MM.1S (cell line): ENCODE results near the gene SIGLEC5.

Experiments
- DNase-seq: peaks from one replicate; pipeline ENCODE4 v3.0.0-alpha.2; 2015
- H2AFZ ChIP-seq: fragments of 300-600 bp; sonication (generic); 2 replicates; pipeline ENCODE4 v1.6.0; 2016; ENCODE audit warnings: antibody characterized with exemption, low read length
- H3F3A ChIP-seq: fragments of 300-600 bp; sonication (generic); 2 replicates; pipeline ENCODE4 v1.6.1; 2016; ENCODE audit warnings: mild to moderate bottlenecking, antibody characterized with exemption, low read length, moderate library complexity, mixed read lengths; ENCODE audit not compliant: insufficient read depth
- H3K27ac ChIP-seq: fragments of 300-600 bp; sonication (generic); 2 replicates; pipeline ENCODE4 v1.5.1; 2016; ENCODE audit warnings: mild to moderate bottlenecking, low read length
- H3K27me3 ChIP-seq: fragments of 300-600 bp; sonication (generic); replicated peaks from 2 replicates; pipeline ENCODE4 v1.6.0; 2016; ENCODE audit warnings: low read length; ENCODE audit not compliant: insufficient read depth
- H3K36me3 ChIP-seq: fragments of 300-600 bp; sonication (generic); replicated peaks from 2 replicates; pipeline ENCODE4 v1.6.1; 2016; ENCODE audit warnings: mild to moderate bottlenecking, low read length, mixed read lengths; ENCODE audit not compliant: insufficient read depth
- H3K4me1 ChIP-seq: fragments of 300-600 bp; sonication (generic); 2 replicates; pipeline ENCODE4 v1.6.1; 2016; ENCODE audit warnings: low read length, mixed read lengths
- H3K4me2 ChIP-seq: fragments of 300-600 bp; sonication (generic); 2 replicates; pipeline ENCODE4 v1.6.0; 2016; ENCODE audit warnings: low read depth, low read length
- H3K4me3 ChIP-seq: fragments of 300-600 bp; sonication (generic); 2 replicates; pipeline ENCODE4 v1.5.1; 2016; ENCODE audit warnings: low read length, mixed read lengths
- H3K79me2 ChIP-seq: fragments of 300-600 bp; sonication (generic); 2 replicates; pipeline ENCODE4 v1.6.1; 2016; ENCODE audit warnings: mixed run types, low read length, mixed read lengths
- H3K9ac ChIP-seq: fragments of 300-600 bp; sonication (generic); 2 replicates; pipeline ENCODE4 v1.6.1; 2016; ENCODE audit warnings: low read length, mixed read lengths
- H3K9me2 ChIP-seq: fragments of 300-600 bp; sonication (generic); replicated peaks from 2 replicates; pipeline ENCODE4 v1.6.1; 2016; ENCODE audit warnings: mild to moderate bottlenecking, low read length, mixed read lengths; ENCODE audit not compliant: insufficient read depth
- H3K9me3 ChIP-seq: fragments of 300-600 bp; sonication (generic); replicated peaks from 2 replicates; pipeline ENCODE4 v1.6.1; 2016; ENCODE audit warnings: mild to moderate bottlenecking, low read length, mixed read lengths; ENCODE audit not compliant: insufficient read depth
- H4K20me1 ChIP-seq: fragments of 300-600 bp; sonication (generic); 2 replicates; pipeline ENCODE4 v1.6.1; 2016; ENCODE audit warnings: mild to moderate bottlenecking, low read length, moderate library complexity, mixed read lengths; ENCODE audit not compliant: insufficient read depth
- CTCF ChIP-seq: fragments of 300-600 bp; sonication (generic); IDR thresholded peaks from 2 replicates; pipeline ENCODE4 v1.5.1; 2016; ENCODE audit warnings: antibody characterized with exemption, low read length, mixed read lengths
- EZH2 ChIP-seq: fragments of 300-600 bp; sonication (generic); optimal IDR thresholded peaks from 2 replicates; pipeline ENCODE3; 2017; ENCODE audit warnings: low read depth, mild to moderate bottlenecking, antibody characterized with exemption, low read length, mixed read lengths
- EZH2phosphoT487 ChIP-seq: fragments of 300-600 bp; sonication (generic); IDR thresholded peaks from 2 replicates; pipeline ENCODE4 v1.6.1; 2018; ENCODE audit warnings: antibody characterized with exemption, low read length

Gene SIGLEC5

GRCh38 chr19:51663650-51664049 is 33.4 kb upstream of the SIGLEC5 start:
- Histone ChIP-seq H4K20me1 (no peaks in the 10 kb centered on the region), H3K9me2 (no peaks in the 10 kb centered on the region), H3K27ac (no peak overlapping the region), H3K4me2 (no peak overlapping the region), H3K4me3 (no peak overlapping the region), H3K4me1 (no peaks in the 10 kb centered on the region), H3F3A (no peaks in the 10 kb centered on the region), H3K9ac (no peak overlapping the region), H3K9me3 (no peaks in the 10 kb centered on the region), H2AFZ (no peak overlapping the region), H3K36me3 (no peaks in the 10 kb centered on the region), H3K27me3 (no peaks in the 10 kb centered on the region), H3K79me2 (no peaks in the 10 kb centered on the region)
- TF ChIP-seq EZH2: no peak
- TF ChIP-seq EZH2phosphoT487: no peak
- TF ChIP-seq CTCF: no peak
- DNase-seq: no peak

GRCh38 chr19:51660975-51661600 is 30.9 kb upstream of the SIGLEC5 start:
- Histone ChIP-seq H3K4me3 (no peak overlapping the region), H3K9me2 (no peaks in the 10 kb centered on the region), H3K79me2 (no peaks in the 10 kb centered on the region), H3K36me3 (no peaks in the 10 kb centered on the region), H3F3A (no peaks in the 10 kb centered on the region), H3K9ac (no peak overlapping the region), H3K27ac (no peak overlapping the region), H3K4me1 (no peaks in the 10 kb centered on the region), H3K9me3 (no peaks in the 10 kb centered on the region), H2AFZ (no peak overlapping the region), H3K4me2 (no peak overlapping the region), H4K20me1 (no peaks in the 10 kb centered on the region), H3K27me3 (no peaks in the 10 kb centered on the region)
- DNase-seq: peak; percentile 26
- TF ChIP-seq EZH2phosphoT487: no peak
- TF ChIP-seq EZH2: no peak
- TF ChIP-seq CTCF: peak; percentile 28

GRCh38 chr19:51654783-51655182 is 24.6 kb upstream of the SIGLEC5 start:
- Histone ChIP-seq H3K4me3 (no peak overlapping the region), H3F3A (no peaks in the 10 kb centered on the region), H3K9me2 (no peaks in the 10 kb centered on the region), H3K9ac (no peak overlapping the region), H3K4me2 (no peak overlapping the region), H2AFZ (no peak overlapping the region), H4K20me1 (no peaks in the 10 kb centered on the region), H3K36me3 (no peaks in the 10 kb centered on the region), H3K9me3 (no peaks in the 10 kb centered on the region), H3K27ac (no peak overlapping the region), H3K27me3 (no peaks in the 10 kb centered on the region), H3K79me2 (no peaks in the 10 kb centered on the region), H3K4me1 (no peaks in the 10 kb centered on the region)
- DNase-seq: no peak
- TF ChIP-seq EZH2: no peak
- no peak for TF ChIP-seq CTCF
- no peak for TF ChIP-seq EZH2phosphoT487
